KOPT-K1 (cell line): ENCODE results near the gene ALLC.
"Not testable (repeated sequence)": the region's sequence is repeated elsewhere in the genome, so short reads cannot be mapped to it uniquely, and the experiment has no call there.

ENCODE experiments used
- H3K27ac ChIP-seq: fragments of 200-600 bp; sonication (generic); 2 replicates; pipeline ENCODE4 v1.5.1; 2016; ENCODE audit warnings: antibody characterized with exemption, mild to moderate bottlenecking, low read depth, low read length; ENCODE audit not compliant: poor library complexity, severe bottlenecking
- H3K36me3 ChIP-seq: fragments of 200-600 bp; sonication (generic); 2 replicates; pipeline ENCODE4 v1.5.1; 2017; ENCODE audit warnings: antibody characterized with exemption, mild to moderate bottlenecking, low read length, moderate library complexity; ENCODE audit not compliant: insufficient read depth
- H3K9me3 ChIP-seq: fragments of 200-600 bp; sonication (generic); 2 replicates; pipeline ENCODE4 v1.5.1; 2017; ENCODE audit warnings: antibody characterized with exemption, low read length, mild to moderate bottlenecking; ENCODE audit not compliant: insufficient read depth, poor library complexity, severe bottlenecking

Gene ALLC

GRCh38 chr2:3657881-3658280, at the start of gene ALLC:
TSS of gene ALLC (plus strand) at chr2:3658200. CDS start at chr2:3671158, 12,958 bp downstream.
- Histone ChIP-seq H3K9me3 (no peaks in the 10 kb centered on the region), H3K27ac (no peak within 1 kb of the TSS), H3K36me3 (no peaks in the 10 kb centered on the region)

GRCh38 chr2:3608373-3609278, 49.4 kb upstream of the ALLC start:
- Histone ChIP-seq H3K27ac (no peak overlapping the region), H3K36me3 (no peaks in the 10 kb centered on the region), H3K9me3 (peaks cover 8% of the 10 kb centered on the region)

GRCh38 chr2:3609279-3609673, 48.7 kb upstream of the ALLC start:
- not testable (repeated sequence) for H3K27ac ChIP-seq, H3K36me3 ChIP-seq
- H3K9me3 ChIP-seq: peaks cover 15% of the 10 kb centered on the region

GRCh38 chr2:3610415-3610814, 47.6 kb upstream of the ALLC start:
- H3K36me3 ChIP-seq: no peaks in the 10 kb centered on the region
- H3K27ac ChIP-seq: no peak overlapping the region
- peaks cover 20% of the 10 kb centered on the region for H3K9me3 ChIP-seq

GRCh38 chr2:3610881-3611505, 47.0 kb upstream of the ALLC start:
- H3K27ac ChIP-seq: no peak overlapping the region

GRCh38 chr2:3611589-3611988, 46.4 kb upstream of the ALLC start:
- Histone ChIP-seq H3K27ac (no peak overlapping the region), H3K36me3 (no peaks in the 10 kb centered on the region), H3K9me3 (peaks cover 21% of the 10 kb centered on the region)

More at GRCh38 chr2:3610881-3611505, 47.0 kb upstream of the ALLC start:
- peaks cover 20% of the 10 kb centered on the region for H3K9me3 ChIP-seq
- no peaks in the 10 kb centered on the region for H3K36me3 ChIP-seq

- Histone ChIP-seq H3K27ac (no peak overlapping the region), H3K9me3 (peaks cover 24% of the 10 kb centered on the region), H3K36me3 (no peaks in the 10 kb centered on the region)
Measured at GRCh38 chr2:3612639-3613523, 45.1 kb upstream of the ALLC start.

GRCh38 chr2:3613524-3613905, 44.5 kb upstream of the ALLC start:
- Histone ChIP-seq H3K36me3 (no peaks in the 10 kb centered on the region), H3K9me3 (peaks cover 24% of the 10 kb centered on the region)

GRCh38 chr2:3614743-3615142, 43.3 kb upstream of the ALLC start:
- not testable (repeated sequence) for H3K36me3 ChIP-seq, H3K27ac ChIP-seq

More at GRCh38 chr2:3613524-3613905, 44.5 kb upstream of the ALLC start:
- H3K27ac ChIP-seq: no peak overlapping the region

GRCh38 chr2:3615541-3616200, 42.3 kb upstream of the ALLC start:
- not testable (repeated sequence) for H3K27ac ChIP-seq
- H3K9me3 ChIP-seq: peaks cover 25% of the 10 kb centered on the region

More at GRCh38 chr2:3614743-3615142, 43.3 kb upstream of the ALLC start:
- H3K9me3 ChIP-seq: peaks cover 24% of the 10 kb centered on the region

GRCh38 chr2:3616435-3617197, 41.4 kb upstream of the ALLC start:
- not testable (repeated sequence) for H3K27ac ChIP-seq, H3K36me3 ChIP-seq
- H3K9me3 ChIP-seq: peaks cover 28% of the 10 kb centered on the region

More at GRCh38 chr2:3615541-3616200, 42.3 kb upstream of the ALLC start:
- H3K36me3 ChIP-seq: not testable (repeated sequence)

GRCh38 chr2:3617198-3617890, 40.7 kb upstream of the ALLC start:
- Histone ChIP-seq H3K36me3 (no peaks in the 10 kb centered on the region), H3K27ac (no peak overlapping the region), H3K9me3 (peaks cover 28% of the 10 kb centered on the region)

- no peak overlapping the region for H3K27ac ChIP-seq
- H3K9me3 ChIP-seq: peaks cover 22% of the 10 kb centered on the region
- no peaks in the 10 kb centered on the region for H3K36me3 ChIP-seq
Measured at GRCh38 chr2:3618367-3618766, 39.6 kb upstream of the ALLC start.
